ENCODE results near the gene IFFO2.

The IFFO2 gene

GRCh38 chr1:18879791-18880309, 76.6 kb downstream of the IFFO2 start:
- Histone ChIP-seq H2AFZ (ENCODE audit: low read length) (no peak overlapping the region), H3K4me2 (ENCODE audit: low read depth, low read length, poor library complexity, severe bottlenecking) (peak overlapping the region; percentile 47), H3K9me2 (replicated peaks; ENCODE audit: low read depth, low read length) (no peaks in the 10 kb centered on the region), H3K79me2 (ENCODE audit: insufficient read depth, low read length) (no peaks in the 10 kb centered on the region), H4K20me1 (ENCODE audit: insufficient read depth, low read length, poor library complexity, severe bottlenecking) (no peaks in the 10 kb centered on the region), H3F3A (ENCODE audit: low read depth) (no peaks in the 10 kb centered on the region), H3K36me3 (ENCODE audit: insufficient read depth, low read length) (peaks cover 7% of the 10 kb centered on the region; the same call in 1 of the 2 replicates), H3K9me3 (ENCODE audit: insufficient read depth, low read depth, low read length) (no peaks in the 10 kb centered on the region), H3K4me3 (ENCODE audit: low read length, poor library complexity, severe bottlenecking) (peak overlapping the region; percentile 9), H3K9ac (ENCODE audit: low read depth, low read length, poor library complexity, severe bottlenecking) (no peak overlapping the region), H3K27me3 (ENCODE audit: insufficient read depth, low read length, poor library complexity, severe bottlenecking) (no peaks in the 10 kb centered on the region), H3K4me1 (ENCODE audit: insufficient read depth, low read length, poor library complexity, severe bottlenecking) (peaks cover 14% of the 10 kb centered on the region)
- no peak for TF ChIP-seq EZH2phosphoT487 (IDR thresholded peaks at IDR 0.05; ENCODE audit: borderline replicate concordance)
- TF ChIP-seq, protein P1, sequence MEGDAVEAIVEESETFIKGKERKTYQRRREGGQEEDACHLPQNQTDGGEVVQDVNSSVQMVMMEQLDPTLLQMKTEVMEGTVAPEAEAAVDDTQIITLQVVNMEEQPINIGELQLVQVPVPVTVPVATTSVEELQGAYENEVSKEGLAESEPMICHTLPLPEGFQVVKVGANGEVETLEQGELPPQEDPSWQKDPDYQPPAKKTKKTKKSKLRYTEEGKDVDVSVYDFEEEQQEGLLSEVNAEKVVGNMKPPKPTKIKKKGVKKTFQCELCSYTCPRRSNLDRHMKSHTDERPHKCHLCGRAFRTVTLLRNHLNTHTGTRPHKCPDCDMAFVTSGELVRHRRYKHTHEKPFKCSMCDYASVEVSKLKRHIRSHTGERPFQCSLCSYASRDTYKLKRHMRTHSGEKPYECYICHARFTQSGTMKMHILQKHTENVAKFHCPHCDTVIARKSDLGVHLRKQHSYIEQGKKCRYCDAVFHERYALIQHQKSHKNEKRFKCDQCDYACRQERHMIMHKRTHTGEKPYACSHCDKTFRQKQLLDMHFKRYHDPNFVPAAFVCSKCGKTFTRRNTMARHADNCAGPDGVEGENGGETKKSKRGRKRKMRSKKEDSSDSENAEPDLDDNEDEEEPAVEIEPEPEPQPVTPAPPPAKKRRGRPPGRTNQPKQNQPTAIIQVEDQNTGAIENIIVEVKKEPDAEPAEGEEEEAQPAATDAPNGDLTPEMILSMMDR (conservative IDR thresholded peaks at IDR 0.05; ENCODE audit: low read length): no peak

- Histone ChIP-seq H3K9me2 (replicated peaks; ENCODE audit: low read depth, low read length) (no peaks in the 10 kb centered on the region), H3K27me3 (ENCODE audit: insufficient read depth, low read length, poor library complexity, severe bottlenecking) (no peaks in the 10 kb centered on the region), H4K20me1 (ENCODE audit: insufficient read depth, low read length, poor library complexity, severe bottlenecking) (no peaks in the 10 kb centered on the region), H3F3A (ENCODE audit: low read depth) (no peaks in the 10 kb centered on the region), H3K36me3 (ENCODE audit: insufficient read depth, low read length) (peaks cover 7% of the 10 kb centered on the region; the same call in 1 of the 2 replicates), H3K4me3 (ENCODE audit: low read length, poor library complexity, severe bottlenecking) (peak overlapping the region; percentile 9), H3K9me3 (ENCODE audit: insufficient read depth, low read depth, low read length) (no peaks in the 10 kb centered on the region), H3K79me2 (ENCODE audit: insufficient read depth, low read length) (no peaks in the 10 kb centered on the region), H2AFZ (ENCODE audit: low read length) (no peak overlapping the region), H3K4me2 (ENCODE audit: low read depth, low read length, poor library complexity, severe bottlenecking) (peak overlapping the region; percentile 47), H3K9ac (ENCODE audit: low read depth, low read length, poor library complexity, severe bottlenecking) (no peak overlapping the region), H3K4me1 (ENCODE audit: insufficient read depth, low read length, poor library complexity, severe bottlenecking) (peaks cover 14% of the 10 kb centered on the region)
- TF ChIP-seq, protein P1 (conservative IDR thresholded peaks at IDR 0.05; ENCODE audit: low read length): no peak
- no peak for TF ChIP-seq EZH2phosphoT487 (IDR thresholded peaks at IDR 0.05; ENCODE audit: borderline replicate concordance)
Measured at GRCh38 chr1:18879215-18879790, 77.2 kb downstream of the IFFO2 start.

- no peak for TF ChIP-seq EZH2phosphoT487 (IDR thresholded peaks at IDR 0.05; ENCODE audit: borderline replicate concordance)
- TF ChIP-seq, protein P1 (conservative IDR thresholded peaks at IDR 0.05; ENCODE audit: low read length): no peak
- Histone ChIP-seq H3K4me2 (ENCODE audit: low read depth, low read length, poor library complexity, severe bottlenecking) (no peak overlapping the region), H3K4me1 (ENCODE audit: insufficient read depth, low read length, poor library complexity, severe bottlenecking) (peaks cover 14% of the 10 kb centered on the region)
Measured at GRCh38 chr1:18878538-18879214, 77.8 kb downstream of the IFFO2 start.

More at GRCh38 chr1:18878538-18879214, 77.8 kb downstream of the IFFO2 start:
- no peaks in the 10 kb centered on the region for H3K9me2 ChIP-seq (replicated peaks; ENCODE audit: low read depth, low read length)
- H3K9me3 ChIP-seq (ENCODE audit: insufficient read depth, low read depth, low read length): no peaks in the 10 kb centered on the region
- no peak overlapping the region for H3K9ac ChIP-seq (ENCODE audit: low read depth, low read length, poor library complexity, severe bottlenecking)
- no peak overlapping the region for H3K4me3 ChIP-seq (ENCODE audit: low read length, poor library complexity, severe bottlenecking)
- H3K36me3 ChIP-seq (ENCODE audit: insufficient read depth, low read length): peaks cover 7% of the 10 kb centered on the region; the same call in 1 of the 2 replicates
- no peaks in the 10 kb centered on the region for H3K27me3 ChIP-seq (ENCODE audit: insufficient read depth, low read length, poor library complexity, severe bottlenecking)
- H3F3A ChIP-seq (ENCODE audit: low read depth): no peaks in the 10 kb centered on the region
- no peak overlapping the region for H2AFZ ChIP-seq (ENCODE audit: low read length)
- no peaks in the 10 kb centered on the region for H4K20me1 ChIP-seq (ENCODE audit: insufficient read depth, low read length, poor library complexity, severe bottlenecking)
- no peaks in the 10 kb centered on the region for H3K79me2 ChIP-seq (ENCODE audit: insufficient read depth, low read length)

Measured in Loucy (cell line).